K562 (cell line): ENCODE measurements around the gene FUBP3. TPM values are rescaled to one million over a fixed set of nuclear protein-coding genes. Genes with fewer than 3 reads are reported as not detected.

Source experiments
- ATAC-seq: fragments of 200-7000 bp; cut with Tn5 transposase; 3 replicates; pipeline ENCODE4 v1.9.1; 2020; ENCODE audit warnings: moderate library complexity
- BruUV-seq: library from RNA; stranded (reverse); fragments of 400-500 nt; replicated peaks from 2 replicates; lab custom pipeline; 2021; lab: Mats Ljungman, UMichigan
- CTCF ChIA-PET: fragments of 300-600 bp; formaldehyde crosslinking; extraction: SDS; loops from one replicate; lab custom pipeline; 2021; ENCODE audit warnings: low intra/inter-chr PET ratio; lab: Yijun Ruan, JAX
- POLR2A ChIA-PET: fragments of 300-600, 350-650 bp; sonication (Branson Sonifier 250); formaldehyde crosslinking; extraction: SDS; loops from one replicate; lab custom pipeline; 2021; ENCODE audit warnings: antibody characterized with exemption, inconsistent platforms; lab: Yijun Ruan, JAX
- DNase-seq, 4 experiments: peaks; one replicate each; pipeline versions ENCODE4 v3.0.0 to v3.0.0-alpha.2; 2011 to 2018; ENCODE audit warnings: low spot score in 3 of 4, mixed read lengths in 3 of 4; ENCODE audit errors: extremely low read depth in 1 of 4
- FAIRE-seq: peaks from 2 replicates; lab custom pipeline; 2011; peaks lifted over from hg19 to GRCh38; lab: Jason Lieb, UNC
- H2AFZ ChIP-seq: 2 replicates; pipeline ENCODE4 v1.6.0; 2011; ENCODE audit warnings: low read depth, low read length, control low read depth, inconsistent platforms
- H3K27ac ChIP-seq: fragments of 200-600 bp; 3 replicates; pipeline ENCODE4 v1.8.0; 2011; ENCODE audit warnings: low read depth, mild to moderate bottlenecking, control low read depth, inconsistent platforms, low read length, moderate library complexity, mixed read lengths; ENCODE audit errors: extremely low read depth
- H3K27me3 ChIP-seq, 2 experiments: fragments of 300-600 bp in 1 of 2; 2 replicates in 1 of 2; 3 replicates in 1 of 2; pipeline versions ENCODE4 v1.6.0 to v1.8.0; 2011; ENCODE audit warnings: inconsistent platforms in 2 of 2, low read length in 2 of 2, mild to moderate bottlenecking in 1 of 2, mixed read lengths in 1 of 2, moderate library complexity in 1 of 2; ENCODE audit not compliant: control insufficient read depth in 2 of 2, insufficient read depth in 2 of 2
- H3K36me3 ChIP-seq: fragments of 300-600 bp; 3 replicates; pipeline ENCODE4 v1.8.0; 2011; ENCODE audit warnings: mild to moderate bottlenecking, low read length, inconsistent platforms; ENCODE audit not compliant: control insufficient read depth, insufficient read depth
- H3K4me1 ChIP-seq, 2 experiments: fragments of 200-600 bp in 1 of 2; replicated peaks in 1 of 2; 2 replicates in 1 of 2; 3 replicates in 1 of 2; pipeline versions ENCODE4 v1.5.1 to v1.8.0; 2011; ENCODE audit warnings: inconsistent platforms in 2 of 2, low read length in 2 of 2, mild to moderate bottlenecking in 1 of 2, mixed read lengths in 1 of 2, moderate library complexity in 1 of 2; ENCODE audit not compliant: control insufficient read depth in 2 of 2, insufficient read depth in 2 of 2
- H3K4me2 ChIP-seq: 2 replicates; pipeline ENCODE4 v1.6.1; 2011; ENCODE audit warnings: low read length, control low read depth, inconsistent platforms, mixed read lengths; ENCODE audit not compliant: insufficient read depth
- H3K4me3 ChIP-seq: fragments of 200-600 bp; sonication (generic), shearing (Covaris generic); 2 replicates; pipeline ENCODE4 v1.5.1; 2016; ENCODE audit warnings: control low read depth, inconsistent platforms
- H3K79me2 ChIP-seq: fragments of 200-600 bp; 3 replicates; pipeline ENCODE4 v1.8.0; 2011; ENCODE audit warnings: low read length, inconsistent platforms; ENCODE audit not compliant: control insufficient read depth, insufficient read depth
- H3K9ac ChIP-seq, 2 experiments: 2 replicates each; pipeline versions ENCODE4 v1.6.0 to v1.6.1; 2011; ENCODE audit warnings: low read depth in 2 of 2, low read length in 2 of 2, control low read depth in 1 of 2, inconsistent platforms in 1 of 2, mild to moderate bottlenecking in 1 of 2, mixed read lengths in 1 of 2; ENCODE audit not compliant: insufficient read depth in 1 of 2
- H3K9me1 ChIP-seq: one replicate; pipeline ENCODE4 v1.6.0; 2011; ENCODE audit warnings: inconsistent platforms, mild to moderate bottlenecking, low read length, moderate library complexity; ENCODE audit not compliant: control insufficient read depth, insufficient read depth
- H3K9me3 ChIP-seq: replicated peaks from 2 replicates; pipeline ENCODE4 v1.5.1; 2011; ENCODE audit warnings: low read depth, low read length, inconsistent platforms; ENCODE audit not compliant: control insufficient read depth, insufficient read depth
- H4K20me1 ChIP-seq: replicated peaks from 2 replicates; pipeline ENCODE4 v1.6.1; 2011; ENCODE audit warnings: low read length, inconsistent platforms, mixed read lengths; ENCODE audit not compliant: control insufficient read depth, insufficient read depth
- CHCHD3 ChIP-seq: fragments of 250-450 bp; sonication (Bioruptor Pico); IDR thresholded peaks from 2 replicates; pipeline ENCODE4 v2.1.2; 2022; ENCODE audit warnings: mild to moderate bottlenecking
- STAT5B ChIP-seq: fragments of 250-450 bp; sonication (Bioruptor Pico); IDR thresholded peaks from 2 replicates; pipeline ENCODE4 v1.8.0; 2021; ENCODE audit warnings: mild to moderate bottlenecking, inconsistent platforms
- ZNF318 ChIP-seq, 2 experiments: fragments of 450-650 bp; IDR thresholded peaks; 2 replicates each; pipeline ENCODE4 v1.6.1; 2016; ENCODE audit warnings: mild to moderate bottlenecking in 2 of 2, borderline replicate concordance in 1 of 2, low read depth in 1 of 2, moderate library complexity in 1 of 2
- WGBS: fragments of 100-300 bp; shearing (Covaris generic); methylation state at CpG from one replicate; pipeline ENCODE4 v1.1.6; 2016; ENCODE audit warnings: low coverage, mixed read lengths; ENCODE audit not compliant: insufficient coverage; ENCODE audit errors: missing lambda C conversion rate; 5-methylcytosine and 5-hydroxymethylcytosine counted together
- in situ Hi-C: fragments of 300-500 bp; cut with MboI; formaldehyde crosslinking; loops from 4 replicates; pipeline ENCODE4 v1.15.0; 2018; ENCODE audit warnings: inconsistent platforms, mixed read lengths
- intact Hi-C: fragments of 100-400 bp; cut with micrococcal nuclease; formaldehyde crosslinking; loops from 2 replicates; pipeline ENCODE4 v1.14.2; 2022
- polyA plus RNA-seq, 8 experiments: library from polyadenylated mRNA; depleted of rRNA in 4 of 8; stranded (reverse) in 5 of 8; unstranded in 3 of 8; fragments of >200 nt; fragmentation: Nextera tagmentation in 2 of 8; fragmentation: Illumina TruSeq in 1 of 8; extraction: Ambion mirVana in 2 of 8; extraction: Trizol in 1 of 8; gene quantifications; 2 replicates each; pipeline versions ENCODE4 v1.2.1 to v1.2.3, GENCODE V29; 2011 to 2014; ENCODE audit warnings: inconsistent platforms in 1 of 8, missing spikeins in 1 of 8
- total RNA-seq, 7 experiments: library from RNA; depleted of rRNA in 6 of 7; stranded (reverse); fragments of >200 nt in 6 of 7; fragmentation: Illumina TruSeq in 2 of 7; extraction: Trizol in 2 of 7; gene quantifications; 2 replicates each; pipeline versions ENCODE4 v1.2.1 to v1.2.3, GENCODE V29; 2011 to 2021; ENCODE audit warnings: low replicate concordance in 1 of 7

Gene FUBP3
- total and polyA plus RNA-seq, 9 of the 15 experiments (the other 6 are each of a cell fraction or from before 2014, with no cell fraction given): 3.0 to 64.0 (median 48.1) TPM

- ATAC-seq (no peak; the same call in 2 of the 3 replicates), FAIRE-seq (no peak), DNase-seq (no peak)
- H3K36me3 ChIP-seq: no peaks in the 10 kb centered on the region
- in situ Hi-C loops (no loop called here), intact Hi-C loops (no loop called here)
- H4K20me1 ChIP-seq: no peaks in the 10 kb centered on the region
- H3K4me1 ChIP-seq: no peaks in the 10 kb centered on the region; a peak in 1 of 5 replicates
- no peaks in the 10 kb centered on the region for H3K9me1 ChIP-seq
- no peak overlapping the region for H2AFZ ChIP-seq
- TF ChIP-seq STAT5B (CRISPR knock-in tag) (no peak), CHCHD3 (CRISPR knock-in tag) (no peak), ZNF318 (IDR thresholded peaks at IDR 0.05; ENCODE audit: borderline replicate concordance in 1 of 2, low read depth in 1 of 2) (no peak)
- ChIA-PET POLR2A (interaction anchor here (0.9 kb wide), 1 partner anchor 13 kb away, joined by 5 read pairs; no protein-coding TSS in a partner anchor), CTCF (no interaction called here)
- 12% methylated on average over 15 of the region's 15 CpGs for WGBS
- no peak overlapping the region for H3K4me3 ChIP-seq
- no peak overlapping the region for H3K4me2 ChIP-seq
- H3K27ac ChIP-seq: no peak overlapping the region
- H3K9ac ChIP-seq: no peak overlapping the region; a peak in 1 of 4 replicates
- H3K79me2 ChIP-seq: no peaks in the 10 kb centered on the region
- BruUV-seq: no TSS peak
- peaks cover 20 to 38% of the 10 kb centered on the region in 2 experiments for H3K27me3 ChIP-seq
- no peaks in the 10 kb centered on the region; the same call in 1 of the 2 replicates for H3K9me3 ChIP-seq
These were observed 71.8 kb downstream of the FUBP3 start for GRCh38 chr9:130651221-130651620.
